Right cardiac atrium (tissue), 5 donors: ENCODE data around the gene CFC1. TPM values are rescaled to one million over a fixed set of nuclear protein-coding genes. Genes with fewer than 3 reads are reported as not detected.
"Not testable (repeated sequence)": the region's sequence is repeated elsewhere in the genome, so short reads cannot be mapped to it uniquely, and the experiment has no call there.

Experiments used
- ATAC-seq, 2 donors: fragments of 200-7000 bp; cut with Tn5 transposase; one replicate each; pipeline versions ENCODE4 v1.8.0 to v1.9.1; 2020; ENCODE audit warnings: moderate library complexity in 2 of 2, mild to moderate bottlenecking in 1 of 2
- DNase-seq, 3 donors: peaks; one replicate each; pipeline ENCODE4 v3.0.0-alpha.2; 2020
- H3K27ac ChIP-seq: one replicate; pipeline ENCODE4 v1.5.1; 2013; ENCODE audit warnings: mild to moderate bottlenecking, low read length, control low read depth, moderate library complexity
- H3K27me3 ChIP-seq: one replicate; pipeline ENCODE4 v1.6.1; 2013; ENCODE audit not compliant: control insufficient read depth, insufficient read depth
- H3K4me1 ChIP-seq: one replicate; pipeline ENCODE4 v1.6.1; 2013; ENCODE audit warnings: low read length; ENCODE audit not compliant: control insufficient read depth, insufficient read depth
- H3K4me3 ChIP-seq: one replicate; pipeline ENCODE4 v1.5.1; 2013; ENCODE audit warnings: low read length, control low read depth
- H3K9me3 ChIP-seq: one replicate; pipeline ENCODE4 v1.6.1; 2013; ENCODE audit warnings: low read length; ENCODE audit not compliant: control insufficient read depth
- WGBS: extraction: QIAGEN DNeasy Blood & Tissue Kit; methylation state at CpG from one replicate; pipeline ENCODE4 v1.1.7; 2013; 5-methylcytosine and 5-hydroxymethylcytosine counted together
- intact Hi-C, 4 donors: fragments of 100-400 bp; cut with DNase I; formaldehyde crosslinking; loops; one replicate each; pipeline versions ENCODE4 v1.11.0 to v1.14.0; 2022 to 2023
- long read RNA-seq, 4 donors: library from polyadenylated mRNA; unstranded; transcript quantifications; one replicate each; pipeline ENCODE4 v2.0.0, GENCODE V29; 2020 to 2021
- polyA plus RNA-seq: library from polyadenylated mRNA; stranded (reverse); fragments of 200-250 nt; gene quantifications from one replicate; pipeline ENCODE4 v1.2.3, GENCODE V29; 2013
- total RNA-seq, 4 donors: library from RNA; stranded (reverse); fragmentation: NEBNext Ultra II Directional; extraction: Animal tissue kit (Norgen Biotek cat#: 25700); gene quantifications; one replicate each; pipeline ENCODE4 v1.2.1, GENCODE V29; 2021
- donor health status: healthy with polysubstance abuse.
- donor health status: DM: no; HTN: yes; CAD: no.
- donor health status: DM: no; HTN: no; CAD: no.
- donor health status: DM: no; HTN: yes; CAD: no; lungs with severe emphysema.
- donor health status: DM: yes; HTN: yes; CAD: no.

CFC1 gene
- total RNA-seq (1 to 10 TPM in 2 of 4 donors, under 1 TPM in 2; 0.44 to 2.8 (median 0.87) TPM), polyA plus RNA-seq (0.25 TPM)
- long read RNA-seq, donor 1, partial matches to known transcripts: 0 of 1 reads
- long read RNA-seq, donor 1, other reads (novel, unspliced or antisense): 1 of 1 reads
- long read RNA-seq, donor 2: 0 reads
- long read RNA-seq, donor 3: 0 reads
- long read RNA-seq, donor 4: 0 reads

GRCh38 chr2:130599393-130599792 is at the start of gene CFC1:
CFC1 (minus strand) TSS chr2:130599575; CDS start chr2:130599287, 288 bp downstream.
- no CpG with 5 or more reads among the region's 6 CpGs for WGBS
- H3K4me3 ChIP-seq, intact Hi-C loops, H3K27me3 ChIP-seq, H3K27ac ChIP-seq, DNase-seq, H3K9me3 ChIP-seq, ATAC-seq, H3K4me1 ChIP-seq: not testable (repeated sequence)

GRCh38 chr2:130641688-130642087 is 42.3 kb upstream of the CFC1 start:
- H3K4me3 ChIP-seq, H3K27ac ChIP-seq, H3K4me1 ChIP-seq, H3K27me3 ChIP-seq, intact Hi-C loops, DNase-seq, H3K9me3 ChIP-seq, ATAC-seq: not testable (repeated sequence)
- WGBS: 59% methylated on average over 4 of the region's 4 CpGs

GRCh38 chr2:130638973-130639372 is 39.6 kb upstream of the CFC1 start:
- H3K27ac ChIP-seq, intact Hi-C loops, H3K27me3 ChIP-seq, H3K4me1 ChIP-seq, H3K9me3 ChIP-seq, ATAC-seq, DNase-seq, H3K4me3 ChIP-seq: not testable (repeated sequence)
- WGBS: 58% methylated on average over 2 of the region's 2 CpGs

GRCh38 chr2:130628784-130629475 is 29.6 kb upstream of the CFC1 start:
- intact Hi-C loops, H3K27ac ChIP-seq, H3K4me3 ChIP-seq, ATAC-seq, DNase-seq, H3K4me1 ChIP-seq, H3K9me3 ChIP-seq, H3K27me3 ChIP-seq: not testable (repeated sequence)
- WGBS: 90% methylated on average over 9 of the region's 10 CpGs

- DNase-seq, H3K27ac ChIP-seq, H3K4me3 ChIP-seq, intact Hi-C loops, H3K9me3 ChIP-seq, H3K27me3 ChIP-seq, H3K4me1 ChIP-seq, ATAC-seq: not testable (repeated sequence)
- WGBS: 93% methylated on average over 3 of the region's 13 CpGs
These were observed 11.8 kb upstream of the CFC1 start, which contains the start of gene POTEJ for GRCh38 chr2:130611140-130611539. POTEJ (plus strand) TSS chr2:130611440; CDS start chr2:130611533, 93 bp downstream.

GRCh38 chr2:130610486-130610885 is 11.1 kb upstream of the CFC1 start:
- H3K4me1 ChIP-seq, H3K4me3 ChIP-seq, H3K27me3 ChIP-seq, H3K9me3 ChIP-seq, H3K27ac ChIP-seq, intact Hi-C loops, ATAC-seq: not testable (repeated sequence)
- 84% methylated on average over 13 of the region's 15 CpGs for WGBS
- DNase-seq: peak in 1 of 3 donors; percentile 15

- H3K4me3 ChIP-seq, H3K9me3 ChIP-seq, H3K27ac ChIP-seq, H3K4me1 ChIP-seq, intact Hi-C loops, DNase-seq, H3K27me3 ChIP-seq: not testable (repeated sequence)
- ATAC-seq: peak in 1 of 2 donors; percentile 32
- 51% methylated on average over 5 of the region's 28 CpGs for WGBS
These were observed 9.9 kb upstream of the CFC1 start for GRCh38 chr2:130609002-130609920.

GRCh38 chr2:130608276-130609001 is 9.1 kb upstream of the CFC1 start:
- peak; percentile 44 to 60 for ATAC-seq
- H3K27ac ChIP-seq, H3K4me3 ChIP-seq, intact Hi-C loops, H3K4me1 ChIP-seq, H3K9me3 ChIP-seq, H3K27me3 ChIP-seq, DNase-seq: not testable (repeated sequence)
- WGBS: 94% methylated on average over 4 of the region's 17 CpGs

GRCh38 chr2:130601648-130602302 is 2.4 kb upstream of the CFC1 start:
- DNase-seq, H3K4me1 ChIP-seq, H3K27me3 ChIP-seq, H3K27ac ChIP-seq, H3K9me3 ChIP-seq, H3K4me3 ChIP-seq, intact Hi-C loops: not testable (repeated sequence)
- ATAC-seq: peak; percentile 95 to 96
- WGBS: 12% methylated on average over 5 of the region's 15 CpGs

- peak in 2 of 3 donors; percentile 3 to 5 for DNase-seq
- H3K9me3 ChIP-seq, H3K27me3 ChIP-seq, ATAC-seq, H3K27ac ChIP-seq, H3K4me3 ChIP-seq, intact Hi-C loops, H3K4me1 ChIP-seq: not testable (repeated sequence)
- WGBS: 90% methylated on average over 8 of the region's 9 CpGs
These were observed 551 bp upstream of the CFC1 start for GRCh38 chr2:130599926-130600325.
